ENCODE data around the gene BLMH.
A peak's percentile ranks its signal among the peaks of the same experiment; 100 is the strongest.

The BLMH gene

GRCh38 chr17:30278032-30278431 is 13.7 kb downstream of the BLMH start:
- peaks cover 29 to 74% (median 31%) of the 10 kb centered on the region in 3 donors for H3K36me3 ChIP-seq
- DNase-seq, result peak in 1 of 2 donors; percentile 40
- H3K27me3 ChIP-seq, result no peaks in the 10 kb centered on the region
- H3K4me3 ChIP-seq, result no peak overlapping the region
- no peaks in the 10 kb centered on the region for H3K4me1 ChIP-seq
- no peaks in the 10 kb centered on the region for H3K9me3 ChIP-seq
- intact Hi-C loops (cut with DNase I; ENCODE audit: low total_unique reads), result no loop called here
- TF ChIP-seq, protein P1, sequence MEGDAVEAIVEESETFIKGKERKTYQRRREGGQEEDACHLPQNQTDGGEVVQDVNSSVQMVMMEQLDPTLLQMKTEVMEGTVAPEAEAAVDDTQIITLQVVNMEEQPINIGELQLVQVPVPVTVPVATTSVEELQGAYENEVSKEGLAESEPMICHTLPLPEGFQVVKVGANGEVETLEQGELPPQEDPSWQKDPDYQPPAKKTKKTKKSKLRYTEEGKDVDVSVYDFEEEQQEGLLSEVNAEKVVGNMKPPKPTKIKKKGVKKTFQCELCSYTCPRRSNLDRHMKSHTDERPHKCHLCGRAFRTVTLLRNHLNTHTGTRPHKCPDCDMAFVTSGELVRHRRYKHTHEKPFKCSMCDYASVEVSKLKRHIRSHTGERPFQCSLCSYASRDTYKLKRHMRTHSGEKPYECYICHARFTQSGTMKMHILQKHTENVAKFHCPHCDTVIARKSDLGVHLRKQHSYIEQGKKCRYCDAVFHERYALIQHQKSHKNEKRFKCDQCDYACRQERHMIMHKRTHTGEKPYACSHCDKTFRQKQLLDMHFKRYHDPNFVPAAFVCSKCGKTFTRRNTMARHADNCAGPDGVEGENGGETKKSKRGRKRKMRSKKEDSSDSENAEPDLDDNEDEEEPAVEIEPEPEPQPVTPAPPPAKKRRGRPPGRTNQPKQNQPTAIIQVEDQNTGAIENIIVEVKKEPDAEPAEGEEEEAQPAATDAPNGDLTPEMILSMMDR (IDR thresholded peaks at IDR 0.05), result peak; percentile 48
- no peak overlapping the region for H3K27ac ChIP-seq

GRCh38 chr17:30275911-30276310 is 15.8 kb downstream of the BLMH start:
- H3K9me3 ChIP-seq, result no peaks in the 10 kb centered on the region
- no peak overlapping the region for H3K27ac ChIP-seq
- no peak for DNase-seq
- no peak overlapping the region for H3K4me3 ChIP-seq
- TF ChIP-seq, protein P1 (IDR thresholded peaks at IDR 0.05), result no peak
- H3K4me1 ChIP-seq, result no peaks in the 10 kb centered on the region
- peaks cover 41 to 75% (median 45%) of the 10 kb centered on the region in 3 donors for H3K36me3 ChIP-seq
- intact Hi-C loops (cut with DNase I; ENCODE audit: low total_unique reads), result no loop called here
- no peaks in the 10 kb centered on the region for H3K27me3 ChIP-seq

GRCh38 chr17:30274887-30275286 is 16.9 kb downstream of the BLMH start:
- intact Hi-C loops (cut with DNase I; ENCODE audit: low total_unique reads), result no loop called here
- Histone ChIP-seq H3K27me3 (no peaks in the 10 kb centered on the region), H3K36me3 (peaks cover 44 to 74% (median 50%) of the 10 kb centered on the region in 3 donors)

DNA sequence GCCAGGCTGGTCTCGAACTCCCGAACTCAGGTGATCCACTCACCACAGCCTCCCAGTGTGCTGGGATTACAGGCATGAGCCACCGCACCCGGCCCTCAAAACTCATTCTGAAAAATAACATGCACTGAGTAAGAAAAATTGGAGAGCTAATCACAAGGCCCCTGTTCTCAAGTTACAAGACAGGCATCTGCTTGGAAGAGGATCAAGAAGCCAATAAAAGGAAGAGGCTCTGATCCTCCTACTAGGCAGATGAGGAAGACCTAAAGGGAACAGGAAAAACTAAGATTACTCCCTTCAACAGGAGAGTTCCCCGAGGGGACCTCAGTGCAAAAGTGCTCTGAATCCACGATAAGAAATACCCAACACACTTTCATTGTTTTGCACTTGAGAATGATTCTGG is 18.4 kb downstream of the BLMH start:
- Histone ChIP-seq H3K9me3 (no peaks in the 10 kb centered on the region), H3K4me1 (no peaks in the 10 kb centered on the region), H3K4me3 (no peak overlapping the region), H3K27ac (no peak overlapping the region), H3K27me3 (no peaks in the 10 kb centered on the region), H3K36me3 (peaks cover 51 to 67% (median 53%) of the 10 kb centered on the region in 3 donors)
- TF ChIP-seq, protein P1 (IDR thresholded peaks at IDR 0.05), result no peak
- DNase-seq, result no peak
- intact Hi-C loops (cut with DNase I; ENCODE audit: low total_unique reads), result no loop called here

More at GRCh38 chr17:30274887-30275286, 16.9 kb downstream of the BLMH start:
- TF ChIP-seq, protein P1 (IDR thresholded peaks at IDR 0.05), result no peak
- H3K4me1 ChIP-seq, result no peaks in the 10 kb centered on the region
- H3K4me3 ChIP-seq, result no peak overlapping the region
- H3K27ac ChIP-seq, result no peak overlapping the region
- no peaks in the 10 kb centered on the region for H3K9me3 ChIP-seq
- DNase-seq, result no peak

DNA sequence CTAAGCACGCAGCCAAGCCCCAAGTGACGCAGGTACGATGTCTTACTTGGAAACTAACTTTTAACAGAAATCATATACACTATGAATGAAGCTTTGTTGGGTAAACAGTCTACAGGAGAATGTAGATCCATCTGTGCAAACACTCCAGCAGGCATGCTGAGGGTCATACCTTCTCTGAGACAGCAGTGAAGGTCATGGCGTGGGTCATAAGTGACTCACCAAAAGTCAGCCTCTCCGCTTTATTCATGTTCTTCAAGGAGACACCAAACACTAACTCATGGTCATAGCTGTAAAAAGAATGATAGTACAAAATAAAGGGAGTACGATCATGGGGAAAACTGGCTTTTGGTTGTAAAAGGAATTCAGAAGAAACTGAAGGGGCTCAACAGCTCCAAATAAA is 20.6 kb downstream of the BLMH start:
- Histone ChIP-seq H3K36me3 (peaks cover 61 to 72% (median 62%) of the 10 kb centered on the region in 3 donors), H3K4me1 (no peaks in the 10 kb centered on the region), H3K27me3 (no peaks in the 10 kb centered on the region), H3K4me3 (no peak overlapping the region), H3K9me3 (no peaks in the 10 kb centered on the region), H3K27ac (no peak overlapping the region)
- intact Hi-C loops (cut with DNase I; ENCODE audit: low total_unique reads), result no loop called here
- TF ChIP-seq, protein P1 (IDR thresholded peaks at IDR 0.05), result no peak
- DNase-seq, result no peak

DNA sequence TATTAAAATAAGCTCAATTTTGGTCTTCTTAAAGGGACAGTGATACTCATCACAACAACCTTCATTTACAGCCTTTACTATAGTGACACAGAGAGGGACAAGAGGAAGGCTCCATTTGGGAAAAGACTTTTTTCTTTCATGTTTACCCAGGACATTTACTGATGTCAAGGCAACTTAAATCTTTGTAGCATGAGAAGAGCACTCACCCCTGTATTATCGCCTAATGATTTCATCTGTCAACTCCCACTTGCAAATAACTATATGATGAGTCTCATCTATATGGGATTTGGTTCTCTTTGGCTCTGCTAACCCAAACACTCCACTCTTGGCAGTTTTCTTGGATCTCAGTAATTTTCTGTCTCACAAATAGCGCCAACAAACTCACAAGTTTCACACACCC is 24.1 kb downstream of the BLMH start:
- no peak overlapping the region for H3K4me3 ChIP-seq
- no peak for DNase-seq
- intact Hi-C loops (cut with DNase I; ENCODE audit: low total_unique reads), result no loop called here
- TF ChIP-seq, protein P1 (IDR thresholded peaks at IDR 0.05), result no peak
- no peak overlapping the region for H3K27ac ChIP-seq
- H3K4me1 ChIP-seq, result peaks cover 0 to 28% (median 9%) of the 10 kb centered on the region in 4 donors
- H3K27me3 ChIP-seq, result no peaks in the 10 kb centered on the region
- peaks cover 42 to 63% (median 57%) of the 10 kb centered on the region in 3 donors for H3K36me3 ChIP-seq
- no peaks in the 10 kb centered on the region for H3K9me3 ChIP-seq

Measured in tibial artery (tissue), 4 donors.